B cell (primary cell): ENCODE results near the gene UTP25.

Experiments
- CTCF ChIP-seq: fragments of 200-600 bp; IDR thresholded peaks from one replicate; pipeline ENCODE4 v1.8.0; 2022; ENCODE audit warnings: antibody characterized with exemption, mild to moderate bottlenecking
- EZH2 ChIP-seq: IDR thresholded peaks from 2 replicates; pipeline ENCODE4 v1.6.1; 2012; ENCODE audit warnings: borderline replicate concordance, low read depth, mild to moderate bottlenecking, moderate library complexity, low read length; ENCODE audit not compliant: insufficient read depth, poor library complexity, severe bottlenecking

- TF ChIP-seq CTCF, result no peak
- TF ChIP-seq EZH2, result no peak
These were observed 55.7 kb downstream of the UTP25 start for GRCh38 chr1:209883341-209883971.
